Body of pancreas (tissue), 4 donors: ENCODE data around the gene TASL. TPM values are rescaled to one million over a fixed set of nuclear protein-coding genes. Genes with fewer than 3 reads are reported as not detected.

ENCODE experiments used
- ATAC-seq: fragments of 150-250 bp; one replicate; pipeline ENCODE4 v1.9.1; 2016
- DNase-seq, 4 donors: peaks; one replicate each; pipeline ENCODE4 v3.0.0-alpha.2; 2019
- H3K27ac ChIP-seq, 4 donors: fragments of 200-600 bp; sonication (generic); 1 replicate in 3 of 4; 2 replicates in 1 of 4; pipeline versions ENCODE4 v1.5.1 to v1.6.1; 2016 to 2019; ENCODE audit warnings: mild to moderate bottlenecking in 1 of 4, mixed read lengths in 1 of 4, moderate library complexity in 1 of 4
- H3K27me3 ChIP-seq, 2 donors: fragments of 200-600 bp; sonication (generic); one replicate each; pipeline ENCODE4 v1.6.0; 2016; ENCODE audit warnings: mild to moderate bottlenecking in 1 of 2
- H3K36me3 ChIP-seq, 2 donors: fragments of 200-600 bp; sonication (generic); replicated peaks in 1 of 2; 2 replicates each; pipeline ENCODE4 v1.5.1; 2016; ENCODE audit warnings: low read depth in 2 of 2; ENCODE audit not compliant: insufficient read depth in 1 of 2
- H3K4me1 ChIP-seq: fragments of 200-600 bp; sonication (generic); one replicate; pipeline ENCODE4 v1.6.0; 2016
- H3K4me3 ChIP-seq, 2 donors: fragments of 200-600 bp; sonication (generic); 1 replicate in 1 of 2; 2 replicates in 1 of 2; pipeline ENCODE4 v1.5.1; 2016 to 2019
- H3K9me3 ChIP-seq, 3 donors: fragments of 200-600 bp; sonication (generic); 1 replicate in 2 of 3; 2 replicates in 1 of 3; pipeline ENCODE4 v1.5.1; 2016
- CTCF ChIP-seq, 7 experiments: fragments of 450-650 bp in 4 of 7; fragments of 200-600 bp in 3 of 7; sonication (generic) in 3 of 7; IDR thresholded peaks; one replicate each; pipeline ENCODE4 v1.5.1; 2016 to 2019; ENCODE audit warnings: antibody characterized with exemption in 7 of 7
- POLR2A ChIP-seq, 3 donors: fragments of 450-650 bp; IDR thresholded peaks; one replicate each; pipeline ENCODE4 v1.6.1; 2016; ENCODE audit warnings: antibody characterized with exemption in 3 of 3, mild to moderate bottlenecking in 2 of 3
- WGBS, 2 donors: methylation state at CpG; one replicate each; pipeline ENCODE4 v1.1.5; 2017; 5-methylcytosine and 5-hydroxymethylcytosine counted together
- intact Hi-C: fragments of 100-400 bp; cut with DNase I; formaldehyde crosslinking; loops from one replicate; pipeline ENCODE4 v1.15.1; 2023
- small RNA-seq: library from RNA; depleted of rRNA; stranded (forward); fragments of <200 nt; gene quantifications from one replicate; pipeline ENCODE3, GENCODE V24; 2016
- total RNA-seq, 2 donors: library from RNA; depleted of rRNA; stranded (reverse); fragments of >200 nt; gene quantifications; one replicate each; pipeline ENCODE4 v1.1.0, GENCODE V29; 2016

The TASL gene
- total RNA-seq, 2 donors from 2014 or later: 0.26 TPM; not detected in 1

- ATAC-seq (no peak), DNase-seq (no peak)
- 56 to 66% methylated on average over 4 of the region's 4 CpGs for WGBS, 2 donors
- no peaks in the 10 kb centered on the region for H3K27me3 ChIP-seq
- no peaks in the 10 kb centered on the region for H3K9me3 ChIP-seq
- intact Hi-C loops: no loop called here
- no peaks in the 10 kb centered on the region for H3K36me3 ChIP-seq
- no peak overlapping the region for H3K4me3 ChIP-seq
- H3K4me1 ChIP-seq: no peaks in the 10 kb centered on the region
- no peak for TF ChIP-seq CTCF (IDR thresholded peaks at IDR 0.05)
- H3K27ac ChIP-seq: no peak overlapping the region
Observed at GRCh38 chrX:30525732-30526131, 51.8 kb downstream of the TASL start.

- no peak for TF ChIP-seq CTCF (IDR thresholded peaks at IDR 0.05)
- no peak for TF ChIP-seq POLR2A (IDR thresholded peaks at IDR 0.05)
- no peak overlapping the region for H3K4me3 ChIP-seq
- intact Hi-C loops: no loop called here
- H3K27ac ChIP-seq: no peak overlapping the region
- no peaks in the 10 kb centered on the region for H3K9me3 ChIP-seq
- ATAC-seq (no peak), DNase-seq (no peak)
- no peaks in the 10 kb centered on the region for H3K36me3 ChIP-seq
- WGBS, 2 donors: 66% methylated on average over 4 of the region's 4 CpGs
- no peaks in the 10 kb centered on the region for H3K27me3 ChIP-seq
- H3K4me1 ChIP-seq: no peaks in the 10 kb centered on the region
Observed at GRCh38 chrX:30521440-30522182, 56.0 kb downstream of the TASL start.

- WGBS, 2 donors: 34 to 48% methylated on average over 3 of the region's 3 CpGs
- TF ChIP-seq CTCF (IDR thresholded peaks at IDR 0.05): peak in 5 of 7 experiments; percentile 14 to 43 (median 28)
- TF ChIP-seq POLR2A (IDR thresholded peaks at IDR 0.05): no peak
- ATAC-seq: no peak
Observed at GRCh38 chrX:30513284-30513683, 64.3 kb downstream of the TASL start.

More at GRCh38 chrX:30513284-30513683, 64.3 kb downstream of the TASL start:
- intact Hi-C loops: no loop called here
- Histone ChIP-seq H3K27ac (no peak overlapping the region), H3K4me1 (no peaks in the 10 kb centered on the region), H3K36me3 (no peaks in the 10 kb centered on the region), H3K4me3 (no peak overlapping the region), H3K27me3 (no peaks in the 10 kb centered on the region), H3K9me3 (no peaks in the 10 kb centered on the region)
- DNase-seq: no peak

Small RNAs within 50 kb of the gene (small RNA-seq; reads per million reads assigned to genes)
- gene CKS1BP6: not detected

Other genes with a start within 250 kb of the TASL start
- 1 to 10 TPM; 2.9 to 3.3 TPM for gene GK, start 75.7 kb upstream of the TASL start, total RNA-seq